ENCODE data around the gene MYO10.

Gene MYO10

DNA sequence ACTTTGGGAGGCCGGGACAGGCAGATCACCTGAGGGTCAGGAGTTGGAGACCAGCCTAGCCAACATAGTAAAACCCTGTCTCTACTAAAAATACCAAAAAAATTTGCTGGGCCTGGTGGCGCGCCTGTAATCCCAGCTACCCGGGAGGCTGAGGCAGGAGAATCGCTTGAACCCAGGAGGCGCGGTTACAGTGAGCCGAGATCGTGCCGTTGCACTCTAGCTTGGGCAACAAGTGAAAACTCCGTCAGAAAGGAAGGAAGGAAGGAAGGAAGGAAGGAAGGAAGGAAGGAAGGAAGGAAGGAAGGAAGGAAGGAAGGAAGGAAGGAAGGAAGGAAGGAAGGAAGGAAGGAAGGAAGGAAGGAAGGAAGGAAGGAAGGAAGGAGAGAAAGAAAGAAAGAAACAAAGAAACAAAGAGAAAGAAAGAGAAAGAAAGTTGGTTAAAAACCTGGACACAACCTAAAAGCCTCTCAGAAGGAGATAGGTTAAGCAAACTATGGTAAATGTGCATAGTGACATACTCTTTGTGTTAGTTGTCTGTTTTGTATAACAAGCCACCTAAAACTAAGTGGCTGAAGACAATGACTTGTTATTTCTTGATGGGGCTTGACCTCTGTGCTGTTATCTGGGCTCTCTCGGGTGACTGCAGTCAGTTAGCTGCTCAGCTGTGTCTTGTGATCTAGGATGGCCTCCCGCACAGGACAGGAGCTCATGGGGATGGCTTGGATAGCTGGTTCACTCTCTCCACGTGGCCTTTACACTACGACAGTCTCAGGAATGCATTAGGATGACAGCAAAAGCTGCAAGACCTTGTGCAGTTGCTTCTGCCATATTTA lies 8.0 kb upstream of the MYO10 start:
- no peak for DNase-seq (ENCODE audit: low spot score)

DNA sequence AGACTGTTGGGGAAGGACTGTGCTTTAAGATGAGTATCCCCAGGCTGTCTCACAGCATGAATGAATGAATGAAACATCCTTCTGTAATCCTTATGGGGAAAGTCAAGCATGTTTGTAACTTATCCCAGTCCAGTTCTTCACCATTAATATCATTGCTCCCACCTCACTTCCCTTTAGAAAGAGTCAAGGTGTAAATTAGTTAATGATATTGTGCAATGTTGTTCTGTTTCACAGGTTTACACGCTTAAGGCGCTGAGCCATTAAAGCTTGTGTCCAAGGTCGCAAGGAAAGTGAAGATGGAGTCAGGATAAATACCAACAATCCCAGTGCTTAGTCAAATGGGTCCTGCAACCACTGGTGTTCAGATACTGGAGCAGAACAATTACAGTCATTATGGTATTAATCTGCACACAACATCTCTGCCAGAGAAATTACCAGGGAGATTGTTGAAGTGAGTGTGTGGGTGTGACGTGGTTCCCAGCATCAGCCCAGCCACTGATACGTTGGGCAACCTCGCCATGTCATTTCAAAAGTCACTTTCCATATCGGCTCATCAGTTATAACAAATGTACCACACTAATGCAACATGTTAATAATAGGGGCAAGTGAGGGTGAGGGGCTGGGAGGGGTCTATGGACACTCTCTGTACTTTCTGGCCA lies 1.5 kb upstream of the MYO10 start:
- DNase-seq (ENCODE audit: low spot score), result no peak

DNA sequence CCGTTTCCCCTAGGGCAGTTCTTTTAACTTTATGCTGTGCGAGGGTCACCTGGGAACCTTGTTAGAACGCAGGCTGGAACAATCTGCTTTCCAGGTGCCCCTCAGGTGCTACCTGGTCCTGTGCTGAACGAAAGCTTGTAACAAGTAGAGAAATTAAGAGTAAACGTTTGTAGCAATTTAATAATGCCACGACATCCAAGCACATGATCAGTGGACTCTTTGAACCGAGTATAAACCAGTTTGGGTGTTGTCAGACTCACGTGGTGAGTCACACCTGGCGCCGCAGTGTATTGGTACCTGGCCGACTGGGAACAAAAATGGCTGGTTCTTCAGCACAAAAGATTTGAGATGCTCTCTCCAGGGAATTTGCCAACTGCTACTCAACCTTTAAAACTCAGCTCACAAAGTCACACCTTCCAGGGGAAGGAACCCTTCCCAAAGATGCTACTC lies 926 bp upstream of the MYO10 start:
- DNase-seq (ENCODE audit: low spot score), result no peak

DNA sequence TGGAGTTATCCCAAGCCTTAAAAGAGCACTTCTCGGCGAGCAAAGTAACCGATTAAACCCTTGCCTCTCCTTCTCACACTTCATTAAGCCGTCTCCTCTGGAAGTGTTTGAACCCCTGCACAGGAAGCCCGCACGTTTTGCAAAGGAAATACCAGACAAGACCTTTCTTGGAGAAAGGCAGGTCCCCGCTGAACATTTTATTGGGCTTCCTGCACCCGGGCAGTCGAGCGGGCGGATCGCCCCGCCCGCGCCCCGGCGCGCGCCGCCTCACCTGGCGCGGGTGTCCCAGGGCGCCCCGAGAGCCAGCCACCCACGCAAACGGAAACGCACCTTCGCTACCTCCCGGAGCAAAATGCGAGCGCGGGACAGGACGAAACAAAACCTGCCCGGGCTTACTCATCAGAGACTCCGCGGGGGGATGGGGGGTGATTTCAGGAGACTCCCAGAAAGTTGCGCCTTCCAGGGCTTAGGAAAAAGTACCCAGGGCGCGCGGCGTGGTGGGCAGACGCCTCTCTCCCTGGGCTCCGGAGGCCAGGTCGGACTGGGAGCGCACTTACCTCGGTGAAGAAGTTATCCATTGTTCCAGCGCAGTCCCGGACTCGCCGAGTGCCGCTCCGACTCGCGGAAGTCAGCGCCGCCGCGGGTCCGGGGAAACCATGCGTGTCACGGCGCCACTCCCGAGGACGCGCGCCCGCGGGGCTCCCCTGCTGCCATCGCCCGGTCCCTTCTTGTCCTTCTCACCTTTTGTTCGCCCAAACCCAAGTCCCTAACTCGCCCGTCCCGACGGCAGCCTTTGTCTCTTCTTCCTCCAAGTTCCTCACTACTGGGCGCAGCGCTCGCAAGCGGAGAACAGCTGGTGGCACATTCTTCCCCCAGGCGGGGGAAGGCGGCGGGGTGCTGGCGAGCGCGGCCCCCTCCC lies 598 bp downstream of the MYO10 start:
- peak; percentile 18 for DNase-seq (ENCODE audit: low spot score)

DNA sequence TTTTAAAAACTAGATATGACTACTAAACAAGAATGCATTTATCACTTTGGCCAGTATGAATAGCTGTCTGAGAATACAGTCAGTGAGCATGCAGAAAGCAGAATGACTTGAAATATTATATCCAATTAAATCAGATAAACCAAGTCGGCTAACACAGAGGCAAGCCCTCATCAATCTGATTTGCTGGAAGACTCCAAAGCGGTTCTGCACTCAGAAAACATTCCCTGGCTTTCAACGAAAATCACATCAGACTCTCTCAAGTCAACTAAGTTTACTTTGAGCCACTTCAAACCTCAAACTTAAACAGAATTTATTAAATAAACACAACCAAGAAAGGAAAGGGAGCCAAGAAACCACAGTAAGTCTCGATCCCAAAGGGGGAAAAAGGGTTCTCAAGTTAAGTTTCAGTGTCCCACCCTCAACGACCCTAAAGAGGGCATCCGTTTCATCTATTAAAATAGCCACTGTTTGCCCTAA lies 1.4 kb downstream of the MYO10 start:
- DNase-seq (ENCODE audit: low spot score), result no peak

DNA sequence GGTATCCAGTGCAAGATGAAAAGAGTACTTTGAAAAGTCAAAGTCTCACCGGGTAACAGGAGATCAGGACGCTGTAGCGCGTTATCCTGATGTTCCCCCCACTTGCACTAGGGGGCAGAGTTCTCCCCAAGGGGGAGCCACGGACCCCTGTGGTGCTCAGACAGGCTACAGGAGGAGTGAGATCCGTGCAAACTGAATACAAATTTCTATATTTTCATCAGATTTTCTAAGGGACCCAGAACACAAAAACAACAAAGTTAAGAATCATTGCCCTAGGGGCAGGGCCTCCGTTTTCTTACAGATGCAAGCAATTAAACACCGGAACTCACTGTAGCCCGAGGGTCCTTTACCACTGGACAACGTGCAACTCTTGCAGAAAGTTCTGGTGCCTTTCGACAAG lies 2.0 kb downstream of the MYO10 start:
- peak; percentile 54 for DNase-seq (ENCODE audit: low spot score)

DNA sequence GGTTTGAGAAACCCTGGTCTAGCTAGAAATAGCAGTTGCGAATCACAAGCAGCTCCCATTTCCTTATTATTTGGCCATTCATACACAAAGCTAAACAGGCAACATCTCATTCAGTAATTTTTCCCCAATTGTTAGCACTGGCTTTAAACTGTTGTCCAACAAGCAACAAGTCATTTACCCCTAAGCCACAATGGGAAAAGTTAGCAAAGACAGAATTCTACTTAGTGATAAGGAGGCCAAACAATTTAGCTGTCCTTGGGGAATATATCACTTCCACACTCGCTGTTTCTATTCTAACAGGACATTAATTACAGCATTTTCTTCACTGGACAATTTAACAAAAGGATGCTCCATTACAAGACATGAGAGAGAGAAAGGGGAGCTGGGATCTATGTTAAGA lies 2.8 kb downstream of the MYO10 start:
- DNase-seq (ENCODE audit: low spot score), result no peak

DNA sequence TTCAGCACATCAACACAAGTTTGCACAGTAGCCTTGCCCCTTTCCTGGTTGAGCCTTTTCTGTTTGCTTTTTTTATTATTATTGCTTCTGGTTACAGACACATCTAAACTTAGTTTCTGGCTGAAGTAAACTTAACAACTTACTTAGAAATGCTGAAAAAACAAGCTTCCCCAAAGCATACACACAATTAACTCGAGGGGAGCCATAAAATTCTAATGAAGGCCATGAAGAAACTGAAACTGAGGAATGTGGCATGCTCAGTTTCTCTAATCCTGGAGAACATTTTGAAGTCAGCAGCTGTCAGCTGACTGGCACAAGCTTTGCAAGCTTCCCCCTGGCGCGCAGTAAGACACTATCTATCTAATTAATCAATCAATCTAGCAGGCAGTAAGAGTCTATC lies 3.7 kb downstream of the MYO10 start:
- DNase-seq (ENCODE audit: low spot score), result no peak

DNA sequence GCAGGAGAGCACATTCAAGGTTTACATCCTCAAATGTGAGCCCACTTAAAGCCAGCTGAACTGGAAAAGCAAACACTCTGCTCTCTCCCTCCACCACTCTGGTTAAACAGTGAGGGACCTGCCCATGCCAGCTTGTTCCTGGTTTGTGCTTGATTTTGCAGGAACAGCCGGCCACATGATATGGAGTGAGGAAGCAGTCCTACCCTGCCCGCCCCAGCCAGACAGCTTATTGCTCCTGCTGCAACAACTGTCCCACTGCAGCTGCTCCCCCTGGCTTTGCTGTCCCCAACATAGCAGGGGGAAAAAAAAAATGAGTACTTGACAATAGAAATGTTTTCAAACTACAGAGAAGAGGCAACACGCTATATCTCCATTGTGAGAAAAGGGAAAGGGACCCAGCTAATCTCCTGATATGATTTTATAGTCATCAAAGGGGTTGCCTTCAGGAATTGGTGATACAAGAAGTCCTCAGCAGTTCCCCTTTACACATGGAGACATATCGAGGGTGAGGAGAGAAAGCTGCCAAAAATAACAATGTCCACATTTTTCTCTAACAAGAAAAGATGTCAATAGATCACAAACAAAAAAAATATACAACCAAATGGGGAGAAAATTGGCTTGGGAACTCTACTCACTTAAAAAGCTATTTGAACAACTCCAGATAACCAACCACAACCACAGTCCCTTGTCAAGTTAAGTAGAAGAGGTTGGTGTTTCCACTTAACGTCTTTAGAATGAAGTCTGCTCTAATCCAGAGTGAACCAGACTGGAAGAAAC lies 4.6 kb downstream of the MYO10 start:
- DNase-seq (ENCODE audit: low spot score), result no peak

DNA sequence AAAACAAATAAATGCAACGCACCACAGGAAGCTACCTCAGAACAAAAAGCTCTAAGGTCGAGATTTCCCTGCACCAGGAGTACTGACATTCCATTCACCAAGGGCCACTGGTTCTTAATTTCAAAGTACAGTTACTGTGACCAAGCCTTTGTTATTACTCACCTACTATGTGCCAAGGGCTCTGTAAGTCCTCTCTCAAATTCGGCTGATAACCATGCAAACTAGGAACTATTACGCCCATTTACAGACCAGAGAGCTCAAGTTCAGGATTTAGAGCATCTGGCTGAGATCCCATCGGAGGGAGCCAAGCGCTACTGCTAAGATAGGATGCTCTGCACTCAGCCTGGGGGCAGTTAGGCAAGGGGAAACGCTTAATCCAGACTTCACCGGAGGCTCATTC lies 5.6 kb downstream of the MYO10 start:
- no peak for DNase-seq (ENCODE audit: low spot score)

DNA sequence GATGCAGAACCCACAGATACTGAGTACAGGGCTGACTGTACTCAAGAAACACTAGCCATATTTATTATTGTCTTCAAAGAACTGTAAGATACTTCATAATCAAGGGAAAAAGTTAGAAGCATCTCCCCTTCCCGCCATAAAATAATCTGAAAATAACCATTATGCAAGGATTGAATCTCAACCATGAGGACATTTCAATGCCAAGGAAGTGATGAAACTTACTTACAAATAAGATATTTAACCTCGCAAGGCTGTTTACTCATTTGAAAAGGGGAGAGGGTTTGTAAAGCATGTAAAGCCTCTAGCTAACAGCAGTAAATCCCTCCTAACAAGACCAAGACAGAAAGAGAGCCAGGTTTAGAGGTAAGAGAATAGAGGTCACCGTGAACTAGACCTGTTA lies 6.3 kb downstream of the MYO10 start:
- no peak for DNase-seq (ENCODE audit: low spot score)

DNA sequence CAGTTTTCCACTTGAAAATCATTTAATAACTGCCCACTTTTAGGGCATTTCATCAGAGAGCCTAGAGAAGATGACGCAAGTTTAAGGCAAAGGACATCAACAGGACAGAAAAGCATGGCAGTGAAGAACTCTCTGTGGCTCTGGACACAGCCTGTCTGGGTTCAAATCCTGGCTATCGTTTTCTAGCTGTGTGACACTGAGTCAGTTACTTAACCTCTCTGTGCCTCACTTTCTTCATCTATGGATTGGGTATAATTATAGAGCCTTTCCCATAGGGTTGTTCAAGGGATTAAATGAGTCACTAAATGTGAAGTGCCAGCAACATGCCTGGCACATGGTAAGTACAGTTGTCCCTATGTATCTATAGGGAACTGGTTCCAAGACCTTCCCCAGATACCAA lies 6.7 kb downstream of the MYO10 start:
- no peak for DNase-seq (ENCODE audit: low spot score)

DNA sequence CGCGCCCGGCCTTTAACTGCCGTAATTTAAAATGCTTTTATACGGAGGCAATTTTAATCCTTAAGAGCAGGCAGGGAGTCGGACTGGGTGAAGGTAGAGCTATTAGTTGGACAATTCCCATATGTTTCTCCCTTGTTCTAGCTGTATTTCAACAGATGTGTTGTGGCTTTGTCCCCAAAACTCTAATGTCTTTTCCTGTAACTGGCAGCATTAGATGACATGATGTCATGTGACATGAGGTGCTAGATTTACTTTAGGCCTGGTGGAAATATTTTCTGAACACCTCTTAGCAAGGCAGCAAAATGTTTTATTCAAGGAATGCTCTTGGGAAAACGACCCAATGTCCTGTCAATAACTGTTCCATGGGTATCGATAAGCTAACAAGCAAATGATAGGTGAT lies 8.5 kb downstream of the MYO10 start:
- no peak for DNase-seq (ENCODE audit: low spot score)

DNA sequence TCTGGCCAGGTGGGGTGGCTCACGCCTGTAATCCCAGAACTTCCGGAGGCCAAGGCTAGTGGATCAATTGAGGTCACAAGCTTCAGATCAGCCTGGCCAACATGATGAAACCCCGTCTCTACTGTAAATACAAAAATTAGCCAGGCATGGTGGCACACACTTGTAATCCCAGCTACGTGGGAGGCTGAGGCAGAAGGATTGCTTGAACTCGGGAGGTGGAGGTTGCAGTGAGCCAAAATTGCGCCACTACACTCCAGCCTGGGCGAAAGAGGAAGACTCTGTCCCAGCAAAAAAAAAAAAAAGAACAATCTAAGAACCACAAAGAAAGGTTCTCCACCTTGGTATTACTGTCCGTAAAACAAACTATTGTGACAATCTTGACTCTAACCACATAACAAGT lies 9.7 kb downstream of the MYO10 start:
- DNase-seq (ENCODE audit: low spot score), result no peak

DNA sequence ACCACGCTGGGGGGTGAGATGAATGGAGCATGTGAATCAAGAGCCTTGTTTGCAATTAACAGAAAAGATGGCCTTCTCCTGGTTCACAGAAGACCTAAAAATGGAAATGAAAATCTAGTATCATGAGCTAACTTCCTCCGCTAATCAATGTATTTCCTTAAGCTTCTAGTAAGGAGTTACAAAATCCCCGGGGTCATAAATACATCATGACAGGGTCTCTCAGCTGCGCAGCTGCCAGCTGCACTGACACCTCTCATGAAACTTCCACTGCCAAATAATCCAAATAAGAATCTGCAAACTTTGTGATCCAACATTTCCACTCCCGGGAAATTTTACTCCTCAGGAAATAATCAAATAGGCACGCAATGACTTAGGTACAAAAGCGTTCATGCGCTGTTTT lies 11.9 kb downstream of the MYO10 start:
- DNase-seq (ENCODE audit: low spot score), result no peak

DNA sequence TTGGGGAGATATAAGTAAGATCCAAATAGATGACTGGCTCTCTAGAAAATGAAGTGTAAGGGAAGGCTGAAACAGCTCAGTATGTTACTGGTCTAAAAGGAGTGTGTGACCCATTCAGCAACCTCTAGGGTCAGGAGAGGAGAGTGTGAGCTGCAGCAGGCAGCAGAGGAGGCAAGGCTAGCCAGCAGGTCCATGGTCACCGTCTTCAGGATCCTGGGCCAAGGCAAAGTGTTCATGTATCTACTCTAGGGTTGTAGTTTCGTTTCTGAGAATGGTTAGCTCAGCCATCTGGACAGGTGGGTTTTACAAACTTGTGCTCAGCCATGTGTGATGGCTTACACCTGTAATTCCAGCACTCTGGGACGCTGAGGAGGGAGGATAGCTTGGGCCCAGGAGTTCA lies 13.7 kb downstream of the MYO10 start:
- no peak for DNase-seq (ENCODE audit: low spot score)

DNA sequence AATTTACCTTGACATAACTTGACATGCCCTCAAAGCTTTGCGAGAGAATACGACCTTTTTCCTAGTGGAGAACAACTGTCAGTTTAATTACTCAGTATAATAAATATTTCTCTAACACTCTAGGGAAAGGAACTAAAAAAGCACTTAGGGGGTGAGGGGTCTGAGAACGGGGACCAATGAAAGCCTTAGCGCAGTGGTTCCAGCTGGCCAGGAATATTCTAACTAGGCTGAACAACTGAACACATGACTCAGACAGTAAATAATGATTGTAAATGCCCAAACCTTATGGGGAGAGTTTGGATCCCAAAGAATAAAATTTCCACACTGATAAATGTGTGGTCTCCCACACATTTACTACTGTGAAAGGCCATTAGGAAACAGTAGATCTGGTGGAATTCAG lies 14.9 kb downstream of the MYO10 start:
- no peak for DNase-seq (ENCODE audit: low spot score)

DNA sequence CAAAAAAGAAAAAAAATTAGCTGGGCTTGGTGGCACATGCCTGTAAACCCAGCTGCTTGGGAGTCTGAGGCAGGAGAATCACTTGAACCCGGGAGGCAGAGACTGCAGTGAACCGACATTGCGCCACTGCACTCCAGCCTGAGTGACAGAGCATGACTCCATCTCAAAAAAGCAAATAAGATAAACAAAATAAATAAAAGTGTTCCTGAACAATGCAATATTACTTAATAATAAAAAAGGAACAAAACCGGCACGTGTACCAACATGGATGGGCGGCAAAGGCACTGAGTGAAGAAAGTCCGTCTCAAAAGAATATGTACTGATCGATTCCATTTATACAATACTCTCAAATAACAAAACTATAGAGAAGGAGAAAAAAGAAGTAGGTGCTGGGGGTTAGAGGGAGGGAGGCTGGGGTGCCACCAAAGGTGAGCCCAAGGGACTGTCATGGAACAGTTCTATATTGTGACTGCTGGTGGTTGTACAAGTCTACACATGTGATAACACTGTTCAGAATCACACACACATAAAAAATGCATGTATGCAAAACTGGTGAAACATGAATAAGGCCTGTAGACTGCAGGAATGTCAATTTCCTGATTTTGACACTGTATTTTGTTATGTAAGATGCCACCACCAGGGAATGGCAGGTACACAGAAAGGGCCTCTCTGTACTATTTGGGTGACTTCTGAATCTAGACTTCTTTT lies 15.8 kb downstream of the MYO10 start:
- no peak for DNase-seq (ENCODE audit: low spot score)

DNA sequence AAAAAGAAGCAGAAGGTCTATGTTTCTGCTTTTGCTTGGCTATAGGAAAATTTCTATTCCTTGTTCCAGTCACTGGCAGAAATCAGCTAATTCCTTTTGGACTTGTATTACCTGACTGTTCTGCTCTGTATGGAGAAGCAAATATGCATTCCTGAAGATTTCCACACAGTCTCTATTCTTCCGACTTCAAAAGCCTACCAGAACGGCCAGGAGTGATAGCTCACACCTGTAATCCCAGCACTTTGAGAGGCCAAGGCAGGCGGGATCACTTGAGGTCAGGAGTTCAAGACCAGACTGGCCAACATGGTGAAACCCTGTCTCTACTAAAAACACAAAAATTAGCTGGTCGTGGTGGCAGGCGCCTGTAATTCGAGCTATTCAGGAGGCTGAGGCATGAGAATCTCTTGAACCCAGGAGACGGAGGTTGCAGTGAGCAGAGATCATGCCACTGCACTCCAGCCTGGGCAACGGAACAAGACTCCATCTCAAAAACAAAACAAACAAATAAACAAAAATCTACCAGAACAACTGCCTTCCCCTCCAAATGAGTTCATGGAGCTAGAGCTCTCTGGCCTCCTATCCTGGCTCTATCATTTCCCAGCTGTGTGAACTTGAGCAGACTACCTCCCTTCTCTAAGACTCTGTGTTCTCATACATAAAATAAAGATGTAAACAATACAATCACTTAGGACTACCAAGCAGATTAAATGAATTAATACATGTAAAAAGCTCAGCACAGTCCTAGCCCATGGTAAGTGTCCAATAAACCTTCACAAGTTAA lies 17.0 kb downstream of the MYO10 start:
- DNase-seq (ENCODE audit: low spot score), result no peak

DNA sequence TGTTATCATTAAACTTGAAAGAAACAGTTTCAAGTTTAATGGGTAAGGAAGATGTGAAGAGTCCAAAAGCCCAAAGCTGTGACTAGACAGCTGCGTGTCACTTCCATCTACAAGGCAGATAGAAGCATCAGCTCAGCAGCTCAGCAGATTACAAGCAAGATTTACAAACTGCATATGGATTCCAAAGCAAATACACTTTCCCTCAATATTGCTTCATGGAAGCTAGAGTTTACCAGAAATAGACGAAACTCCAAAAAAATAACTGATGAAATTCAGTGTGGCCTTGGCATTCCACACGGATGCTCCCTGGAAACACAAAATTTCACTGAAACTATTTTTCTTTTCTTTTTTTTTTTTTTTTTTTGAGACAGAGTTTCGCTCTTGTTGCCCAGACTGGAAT lies 17.9 kb downstream of the MYO10 start:
- no peak for DNase-seq (ENCODE audit: low spot score)

Data from HuH-7.5 (cell line).